OCI-LY1 (cell line): ENCODE data around the gene B3GALT5.

ENCODE experiments used
- H2AFZ ChIP-seq: fragments of 200-600 bp; sonication (generic), shearing (Covaris generic); 2 replicates; pipeline ENCODE4 v1.6.0; 2014; ENCODE audit warnings: antibody characterized with exemption, mild to moderate bottlenecking, low read length
- H3F3A ChIP-seq: fragments of 200-600 bp; sonication (generic), shearing (Covaris generic); 2 replicates; pipeline ENCODE4 v1.6.0; 2014; ENCODE audit warnings: mild to moderate bottlenecking, antibody characterized with exemption, low read length, moderate library complexity; ENCODE audit not compliant: insufficient read depth
- H3K27ac ChIP-seq: fragments of 200-600 bp; sonication (generic); 2 replicates; pipeline ENCODE4 v1.5.1; 2014; ENCODE audit warnings: low read length, mixed run types, mild to moderate bottlenecking, low read depth; ENCODE audit not compliant: poor library complexity, severe bottlenecking
- H3K27me3 ChIP-seq: fragments of 200-600 bp; sonication (generic); 2 replicates; pipeline ENCODE4 v1.6.0; 2014; ENCODE audit warnings: antibody characterized with exemption, mild to moderate bottlenecking, low read length, moderate library complexity; ENCODE audit not compliant: insufficient read depth
- H3K36me3 ChIP-seq: fragments of 200-600 bp; sonication (generic); 2 replicates; pipeline ENCODE4 v1.6.1; 2014; ENCODE audit warnings: mild to moderate bottlenecking, antibody characterized with exemption, low read length, moderate library complexity, mixed read lengths; ENCODE audit not compliant: insufficient read depth
- H3K4me1 ChIP-seq: fragments of 200-600 bp; sonication (generic); 2 replicates; pipeline ENCODE4 v1.5.1; 2014; ENCODE audit warnings: mild to moderate bottlenecking, low read length, moderate library complexity; ENCODE audit not compliant: insufficient read depth, severe bottlenecking
- H3K4me2 ChIP-seq: fragments of 200-600 bp; sonication (generic), shearing (Covaris generic); 2 replicates; pipeline ENCODE4 v1.6.1; 2014; ENCODE audit warnings: low read length
- H3K4me3 ChIP-seq: fragments of 200-600 bp; sonication (generic); 2 replicates; pipeline ENCODE4 v1.5.1; 2014; ENCODE audit warnings: low read length, low read depth, mild to moderate bottlenecking, mixed read lengths; ENCODE audit not compliant: poor library complexity, severe bottlenecking
- H3K79me2 ChIP-seq: fragments of 200-600 bp; shearing (Covaris generic); 2 replicates; pipeline ENCODE4 v1.6.1; 2016; ENCODE audit warnings: mixed run types, low read length, mixed read lengths; ENCODE audit not compliant: insufficient read depth
- H3K9ac ChIP-seq: fragments of 200-600 bp; sonication (generic), shearing (Covaris generic); 2 replicates; pipeline ENCODE4 v1.6.1; 2014; ENCODE audit warnings: mild to moderate bottlenecking, low read length, mixed read lengths
- H3K9me2 ChIP-seq: fragments of 200-600 bp; sonication (generic), shearing (Covaris generic); 2 replicates; pipeline ENCODE4 v1.6.1; 2014; ENCODE audit warnings: low read depth, mild to moderate bottlenecking, low read length, mixed read lengths
- H3K9me3 ChIP-seq: fragments of 200-600 bp; shearing (Covaris generic); 2 replicates; pipeline ENCODE4 v1.6.1; 2014; ENCODE audit warnings: low read length, mixed read lengths
- H4K20me1 ChIP-seq: fragments of 200-600 bp; sonication (generic), shearing (Covaris generic); 2 replicates; pipeline ENCODE4 v1.6.0; 2016; ENCODE audit warnings: mild to moderate bottlenecking, low read length; ENCODE audit not compliant: insufficient read depth
- EZH2 ChIP-seq: fragments of 200-600 bp; sonication (generic), shearing (Covaris generic); IDR thresholded peaks from 2 replicates; pipeline ENCODE4 v1.8.0; 2017; ENCODE audit warnings: borderline replicate concordance, mixed run types, mild to moderate bottlenecking, antibody characterized with exemption, low read length, moderate library complexity, mixed read lengths
- TF ChIP-seq, protein P1 (sequence below): fragments of 200-600 bp; sonication (generic), shearing (Covaris generic); IDR thresholded peaks from 2 replicates; pipeline ENCODE4 v1.5.1; 2017; ENCODE audit warnings: mild to moderate bottlenecking, antibody characterized with exemption, low read length, moderate library complexity, mixed read lengths

Gene B3GALT5

DNA sequence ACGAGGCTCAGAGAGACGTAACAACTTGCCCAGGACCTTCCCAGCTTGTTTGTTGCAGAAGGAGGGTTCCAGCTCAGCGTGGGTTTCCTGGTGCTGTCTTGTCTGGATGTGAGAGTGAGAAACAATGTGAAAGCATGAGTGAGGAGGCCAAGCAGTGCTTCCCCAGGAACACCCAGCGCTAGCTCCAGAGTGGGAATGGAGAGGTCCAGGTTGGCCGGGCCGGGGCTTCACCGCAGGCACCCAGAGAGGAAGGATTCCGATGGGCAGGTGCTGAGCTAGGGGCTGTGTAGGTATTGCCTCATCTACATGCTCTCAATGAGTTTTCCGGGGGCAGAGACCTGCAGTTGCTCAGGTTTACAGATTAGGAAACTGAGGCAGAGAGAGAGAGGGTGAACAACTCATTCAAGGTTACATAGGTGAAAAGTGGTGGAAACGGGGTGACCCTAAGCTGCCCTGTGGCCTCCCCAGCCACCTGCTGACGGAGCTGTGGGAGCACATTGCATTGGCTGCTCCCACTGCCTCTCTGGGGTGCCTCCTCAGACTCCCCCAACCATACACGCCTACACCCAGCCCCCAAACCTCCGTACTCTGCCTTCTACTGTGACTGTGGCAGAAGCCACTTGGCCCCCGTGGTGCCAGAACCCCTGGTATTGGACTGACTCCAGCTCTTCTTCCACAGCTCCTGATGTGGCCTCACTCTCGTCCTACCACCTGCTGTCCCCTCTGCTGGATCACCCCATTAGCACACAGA lies 51.2 kb downstream of the B3GALT5 start:
- H2AFZ ChIP-seq: no peak overlapping the region
- H3K9ac ChIP-seq: no peak overlapping the region
- no peak overlapping the region for H3K27ac ChIP-seq
- no peaks in the 10 kb centered on the region for H4K20me1 ChIP-seq
- TF ChIP-seq, protein P1, sequence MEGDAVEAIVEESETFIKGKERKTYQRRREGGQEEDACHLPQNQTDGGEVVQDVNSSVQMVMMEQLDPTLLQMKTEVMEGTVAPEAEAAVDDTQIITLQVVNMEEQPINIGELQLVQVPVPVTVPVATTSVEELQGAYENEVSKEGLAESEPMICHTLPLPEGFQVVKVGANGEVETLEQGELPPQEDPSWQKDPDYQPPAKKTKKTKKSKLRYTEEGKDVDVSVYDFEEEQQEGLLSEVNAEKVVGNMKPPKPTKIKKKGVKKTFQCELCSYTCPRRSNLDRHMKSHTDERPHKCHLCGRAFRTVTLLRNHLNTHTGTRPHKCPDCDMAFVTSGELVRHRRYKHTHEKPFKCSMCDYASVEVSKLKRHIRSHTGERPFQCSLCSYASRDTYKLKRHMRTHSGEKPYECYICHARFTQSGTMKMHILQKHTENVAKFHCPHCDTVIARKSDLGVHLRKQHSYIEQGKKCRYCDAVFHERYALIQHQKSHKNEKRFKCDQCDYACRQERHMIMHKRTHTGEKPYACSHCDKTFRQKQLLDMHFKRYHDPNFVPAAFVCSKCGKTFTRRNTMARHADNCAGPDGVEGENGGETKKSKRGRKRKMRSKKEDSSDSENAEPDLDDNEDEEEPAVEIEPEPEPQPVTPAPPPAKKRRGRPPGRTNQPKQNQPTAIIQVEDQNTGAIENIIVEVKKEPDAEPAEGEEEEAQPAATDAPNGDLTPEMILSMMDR: no peak
- no peak for TF ChIP-seq EZH2
- no peaks in the 10 kb centered on the region for H3K9me2 ChIP-seq
- H3K4me3 ChIP-seq: no peak overlapping the region
- no peaks in the 10 kb centered on the region for H3K9me3 ChIP-seq
- no peaks in the 10 kb centered on the region for H3K79me2 ChIP-seq
- peaks cover 5% of the 10 kb centered on the region; the same call in 1 of the 2 replicates for H3K27me3 ChIP-seq
- H3K4me2 ChIP-seq: no peak overlapping the region
- H3K4me1 ChIP-seq: no peaks in the 10 kb centered on the region
- H3K36me3 ChIP-seq: no peaks in the 10 kb centered on the region
- no peaks in the 10 kb centered on the region for H3F3A ChIP-seq

GRCh38 chr21:39664586-39664985 lies 51.8 kb downstream of the B3GALT5 start:
- H3K27me3 ChIP-seq: peaks cover 5% of the 10 kb centered on the region; the same call in 1 of the 2 replicates
- no peaks in the 10 kb centered on the region for H3K4me1 ChIP-seq
- no peak overlapping the region for H3K4me2 ChIP-seq
- no peak overlapping the region for H3K4me3 ChIP-seq
- no peaks in the 10 kb centered on the region for H3K36me3 ChIP-seq
- no peaks in the 10 kb centered on the region for H3F3A ChIP-seq
- TF ChIP-seq, protein P1: no peak
- TF ChIP-seq EZH2: no peak
- no peak overlapping the region for H3K27ac ChIP-seq
- no peaks in the 10 kb centered on the region for H4K20me1 ChIP-seq
- H3K9me2 ChIP-seq: no peaks in the 10 kb centered on the region
- no peak overlapping the region for H2AFZ ChIP-seq
- H3K79me2 ChIP-seq: no peaks in the 10 kb centered on the region
- no peak overlapping the region for H3K9ac ChIP-seq
- no peaks in the 10 kb centered on the region for H3K9me3 ChIP-seq

DNA sequence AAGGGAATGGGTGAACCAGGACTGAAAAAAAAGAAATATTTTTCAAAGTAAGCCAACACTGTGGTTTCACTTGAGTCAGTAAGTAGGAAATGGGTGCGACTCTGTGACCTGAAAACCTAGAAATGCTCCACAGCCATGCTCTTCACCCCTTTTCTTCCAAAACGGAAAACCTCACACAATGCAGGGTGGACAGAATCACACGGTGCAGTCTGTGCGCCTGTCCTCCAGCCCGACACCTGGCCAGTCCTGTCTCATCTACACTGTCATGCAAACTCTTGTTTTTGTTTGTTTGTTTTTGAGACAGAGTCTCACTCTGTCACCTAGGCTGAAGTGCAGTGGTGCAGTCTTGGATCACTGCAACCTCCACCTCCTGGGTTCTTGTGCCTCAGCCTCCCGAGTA lies 53.3 kb downstream of the B3GALT5 start:
- no peak overlapping the region for H2AFZ ChIP-seq
- no peak overlapping the region for H3K4me3 ChIP-seq
- H3K9me2 ChIP-seq: no peaks in the 10 kb centered on the region
- no peaks in the 10 kb centered on the region for H3K79me2 ChIP-seq
- no peaks in the 10 kb centered on the region for H3K4me1 ChIP-seq
- no peaks in the 10 kb centered on the region for H4K20me1 ChIP-seq
- H3K4me2 ChIP-seq: no peak overlapping the region
- H3K9me3 ChIP-seq: no peaks in the 10 kb centered on the region
- no peaks in the 10 kb centered on the region for H3K27me3 ChIP-seq
- H3K9ac ChIP-seq: no peak overlapping the region
- no peaks in the 10 kb centered on the region for H3K36me3 ChIP-seq
- TF ChIP-seq EZH2: no peak
- TF ChIP-seq, protein P1: no peak
- no peaks in the 10 kb centered on the region for H3F3A ChIP-seq
- H3K27ac ChIP-seq: no peak overlapping the region
